Measurements from ENCODE around the gene CFAP65. TPM values are rescaled to one million over a fixed set of nuclear protein-coding genes. Genes with fewer than 3 reads are reported as not detected.

CFAP65 gene
- total and polyA plus RNA-seq, 9 of the 15 experiments (the other 6 are each of a cell fraction or from before 2014, with no cell fraction given): not detected

GRCh38 chr2:218995972-218996711 lies 45.2 kb downstream of the CFAP65 start (continued):
- TF ChIP-seq, protein P1, sequence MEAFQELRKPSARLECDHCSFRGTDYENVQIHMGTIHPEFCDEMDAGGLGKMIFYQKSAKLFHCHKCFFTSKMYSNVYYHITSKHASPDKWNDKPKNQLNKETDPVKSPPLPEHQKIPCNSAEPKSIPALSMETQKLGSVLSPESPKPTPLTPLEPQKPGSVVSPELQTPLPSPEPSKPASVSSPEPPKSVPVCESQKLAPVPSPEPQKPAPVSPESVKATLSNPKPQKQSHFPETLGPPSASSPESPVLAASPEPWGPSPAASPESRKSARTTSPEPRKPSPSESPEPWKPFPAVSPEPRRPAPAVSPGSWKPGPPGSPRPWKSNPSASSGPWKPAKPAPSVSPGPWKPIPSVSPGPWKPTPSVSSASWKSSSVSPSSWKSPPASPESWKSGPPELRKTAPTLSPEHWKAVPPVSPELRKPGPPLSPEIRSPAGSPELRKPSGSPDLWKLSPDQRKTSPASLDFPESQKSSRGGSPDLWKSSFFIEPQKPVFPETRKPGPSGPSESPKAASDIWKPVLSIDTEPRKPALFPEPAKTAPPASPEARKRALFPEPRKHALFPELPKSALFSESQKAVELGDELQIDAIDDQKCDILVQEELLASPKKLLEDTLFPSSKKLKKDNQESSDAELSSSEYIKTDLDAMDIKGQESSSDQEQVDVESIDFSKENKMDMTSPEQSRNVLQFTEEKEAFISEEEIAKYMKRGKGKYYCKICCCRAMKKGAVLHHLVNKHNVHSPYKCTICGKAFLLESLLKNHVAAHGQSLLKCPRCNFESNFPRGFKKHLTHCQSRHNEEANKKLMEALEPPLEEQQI (IDR thresholded peaks at IDR 0.05): no peak
- TF ChIP-seq ZNF224 (CRISPR knock-in tag; IDR thresholded peaks at IDR 0.05) (no peak), ZNF780A (CRISPR knock-in tag; IDR thresholded peaks at IDR 0.05) (no peak), SRSF9 (IDR thresholded peaks at IDR 0.05; ENCODE audit: borderline replicate concordance, low read depth, low read length) (no peak), ZNF239 (CRISPR knock-in tag; IDR thresholded peaks at IDR 0.05) (no peak), ZNF449 (CRISPR knock-in tag; IDR thresholded peaks at IDR 0.05) (no peak), U2AF1 (optimal IDR thresholded peaks at IDR 0.05; ENCODE audit: low read depth, low read length) (no peak), MAZ (CRISPR knock-in tag; conservative IDR thresholded peaks at IDR 0.05 in 1 of 2, IDR thresholded peaks at IDR 0.05 in 1 of 2) (peak; percentile 96 to 99), PPARD (CRISPR knock-in tag; IDR thresholded peaks at IDR 0.05) (no peak), SNRNP70 (optimal IDR thresholded peaks at IDR 0.05; ENCODE audit: low read depth, low read length) (no peak), KAT7 (CRISPR knock-in tag; IDR thresholded peaks at IDR 0.05; ENCODE audit: borderline replicate concordance) (peak; percentile 44; the same call in 1 of the 2 replicates), LCOR (CRISPR knock-in tag; IDR thresholded peaks at IDR 0.05) (peak; percentile 67; the same call in 1 of the 2 replicates), CBX1 (IDR thresholded peaks at IDR 0.05; ENCODE audit: low read depth) (no peak), DEAF1 (CRISPR knock-in tag; IDR thresholded peaks at IDR 0.05) (no peak), GABPB1 (CRISPR knock-in tag; IDR thresholded peaks at IDR 0.05) (peak; percentile 71), SRF (CRISPR knock-in tag; IDR thresholded peaks at IDR 0.05) (peak in 1 of 2 experiments; percentile 43; a peak in 1 of 4 replicates), ZNF197 (CRISPR knock-in tag; IDR thresholded peaks at IDR 0.05; ENCODE audit: low read depth) (no peak)
- TF ChIP-seq, protein P2, sequence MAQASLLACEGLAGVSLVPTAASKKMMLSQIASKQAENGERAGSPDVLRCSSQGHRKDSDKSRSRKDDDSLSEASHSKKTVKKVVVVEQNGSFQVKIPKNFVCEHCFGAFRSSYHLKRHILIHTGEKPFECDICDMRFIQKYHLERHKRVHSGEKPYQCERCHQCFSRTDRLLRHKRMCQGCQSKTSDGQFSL (CRISPR knock-in tag; IDR thresholded peaks at IDR 0.05): peak; percentile 92
- TF ChIP-seq, protein P2 (tag; IDR thresholded peaks at IDR 0.05): peak in 1 of 2 experiments; percentile 76; a peak in 2 of 4 replicates
- TF ChIP-seq, protein P3, sequence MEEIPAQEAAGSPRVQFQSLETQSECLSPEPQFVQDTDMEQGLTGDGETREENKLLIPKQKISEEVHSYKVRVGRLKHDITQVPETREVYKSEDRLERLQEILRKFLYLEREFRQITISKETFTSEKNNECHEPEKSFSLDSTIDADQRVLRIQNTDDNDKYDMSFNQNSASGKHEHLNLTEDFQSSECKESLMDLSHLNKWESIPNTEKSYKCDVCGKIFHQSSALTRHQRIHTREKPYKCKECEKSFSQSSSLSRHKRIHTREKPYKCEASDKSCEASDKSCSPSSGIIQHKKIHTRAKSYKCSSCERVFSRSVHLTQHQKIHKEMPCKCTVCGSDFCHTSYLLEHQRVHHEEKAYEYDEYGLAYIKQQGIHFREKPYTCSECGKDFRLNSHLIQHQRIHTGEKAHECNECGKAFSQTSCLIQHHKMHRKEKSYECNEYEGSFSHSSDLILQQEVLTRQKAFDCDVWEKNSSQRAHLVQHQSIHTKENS (CRISPR knock-in tag; IDR thresholded peaks at IDR 0.05): no peak

Measured in K562 (cell line).